ENCODE data around the gene DAZAP1.

The DAZAP1 gene

DNA sequence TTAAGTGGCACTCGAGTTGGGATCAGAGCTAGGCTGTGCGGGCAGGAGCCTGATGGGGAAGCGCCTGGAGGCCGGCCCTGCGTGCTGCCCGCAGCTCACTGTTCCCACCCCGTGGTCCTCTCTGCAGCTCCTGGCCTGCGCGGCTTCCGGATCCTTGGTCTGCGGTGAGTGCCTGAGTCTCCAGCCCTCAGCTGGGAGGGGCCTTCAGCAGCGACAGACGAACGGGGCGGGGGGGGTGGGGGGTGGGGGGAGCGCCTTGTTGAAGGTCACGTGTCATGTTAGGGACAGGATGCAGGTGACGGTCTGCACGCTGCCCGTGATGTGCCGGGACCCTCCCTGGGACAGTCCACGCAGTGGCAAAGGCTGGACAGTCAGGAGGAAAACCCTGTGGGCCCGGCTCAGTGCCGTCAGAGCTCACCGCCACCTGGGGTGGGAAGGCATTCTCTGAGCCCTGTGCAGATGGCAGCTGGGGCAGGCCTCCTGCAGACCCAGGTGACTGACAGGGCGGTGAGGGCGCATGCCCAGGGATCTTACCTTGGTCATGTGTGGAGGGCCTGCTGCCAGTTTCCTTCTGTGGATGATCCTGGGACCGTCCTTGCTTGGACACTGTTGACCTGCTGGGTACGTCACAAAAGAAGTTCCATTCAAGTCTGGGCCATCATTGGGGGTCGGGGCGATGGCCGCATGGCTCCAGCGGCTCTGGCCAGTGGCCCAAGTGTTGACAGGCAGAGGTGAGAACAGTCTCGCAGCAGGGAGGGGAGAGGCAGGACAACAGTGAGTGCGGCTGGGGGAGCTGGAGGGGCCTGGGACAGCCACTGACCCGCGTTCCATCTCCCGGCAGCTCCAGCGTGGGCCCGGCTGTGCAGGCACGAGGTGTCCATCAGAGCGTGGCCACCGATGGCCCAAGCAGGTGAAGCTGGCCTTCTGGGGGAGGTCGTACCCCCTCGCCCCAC, 19.4 kb upstream of the DAZAP1 start:
- Histone ChIP-seq H3K27ac (ENCODE audit: low read length) (no peak overlapping the region), H3K4me3 (ENCODE audit: low read length in 2 of 2) (no peak overlapping the region), H3K27me3 (ENCODE audit: control insufficient read depth in 1 of 2, insufficient read depth in 2 of 2, low read length in 2 of 2) (no peaks in the 10 kb centered on the region), H3K9me3 (ENCODE audit: control insufficient read depth in 2 of 2, low read length in 2 of 2) (no peaks in the 10 kb centered on the region), H3K36me3 (ENCODE audit: control insufficient read depth in 2 of 2, insufficient read depth in 2 of 2, low read length in 2 of 2) (peaks cover 20 to 34% of the 10 kb centered on the region in 2 donors), H3K9ac (ENCODE audit: low read length in 2 of 2) (no peak overlapping the region), H3K4me1 (ENCODE audit: control insufficient read depth, insufficient read depth, low read length) (peaks cover 15% of the 10 kb centered on the region)

DNA sequence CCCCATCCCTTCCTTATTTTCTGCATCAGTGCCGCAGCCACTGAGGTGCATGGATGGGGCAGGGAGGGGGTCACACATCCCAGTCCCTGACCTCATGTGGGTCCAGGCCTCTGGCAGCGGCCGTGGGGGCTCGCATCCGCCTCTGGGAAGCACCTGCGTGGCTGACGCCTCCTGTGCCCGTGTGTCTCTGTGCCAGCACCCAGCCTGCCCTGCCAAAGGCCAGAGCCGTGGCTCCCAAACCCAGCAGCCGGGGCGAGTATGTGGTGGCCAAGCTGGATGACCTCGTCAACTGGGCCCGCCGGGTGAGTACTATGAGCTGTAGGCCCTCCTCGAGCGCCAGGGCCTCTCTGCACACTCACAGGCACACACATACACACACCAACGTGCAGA, 18.8 kb upstream of the DAZAP1 start:
- H3K9me3 ChIP-seq (ENCODE audit: control insufficient read depth in 2 of 2, low read length in 2 of 2), result no peaks in the 10 kb centered on the region
- H3K36me3 ChIP-seq (ENCODE audit: control insufficient read depth in 2 of 2, insufficient read depth in 2 of 2, low read length in 2 of 2), result peaks cover 20 to 38% of the 10 kb centered on the region in 2 donors
- peaks cover 15% of the 10 kb centered on the region for H3K4me1 ChIP-seq (ENCODE audit: control insufficient read depth, insufficient read depth, low read length)
- no peaks in the 10 kb centered on the region for H3K27me3 ChIP-seq (ENCODE audit: control insufficient read depth in 1 of 2, insufficient read depth in 2 of 2, low read length in 2 of 2)
- H3K9ac ChIP-seq (ENCODE audit: low read length in 2 of 2), result no peak overlapping the region
- no peak overlapping the region for H3K4me3 ChIP-seq (ENCODE audit: low read length in 2 of 2)
- no peak overlapping the region for H3K27ac ChIP-seq (ENCODE audit: low read length)

DNA sequence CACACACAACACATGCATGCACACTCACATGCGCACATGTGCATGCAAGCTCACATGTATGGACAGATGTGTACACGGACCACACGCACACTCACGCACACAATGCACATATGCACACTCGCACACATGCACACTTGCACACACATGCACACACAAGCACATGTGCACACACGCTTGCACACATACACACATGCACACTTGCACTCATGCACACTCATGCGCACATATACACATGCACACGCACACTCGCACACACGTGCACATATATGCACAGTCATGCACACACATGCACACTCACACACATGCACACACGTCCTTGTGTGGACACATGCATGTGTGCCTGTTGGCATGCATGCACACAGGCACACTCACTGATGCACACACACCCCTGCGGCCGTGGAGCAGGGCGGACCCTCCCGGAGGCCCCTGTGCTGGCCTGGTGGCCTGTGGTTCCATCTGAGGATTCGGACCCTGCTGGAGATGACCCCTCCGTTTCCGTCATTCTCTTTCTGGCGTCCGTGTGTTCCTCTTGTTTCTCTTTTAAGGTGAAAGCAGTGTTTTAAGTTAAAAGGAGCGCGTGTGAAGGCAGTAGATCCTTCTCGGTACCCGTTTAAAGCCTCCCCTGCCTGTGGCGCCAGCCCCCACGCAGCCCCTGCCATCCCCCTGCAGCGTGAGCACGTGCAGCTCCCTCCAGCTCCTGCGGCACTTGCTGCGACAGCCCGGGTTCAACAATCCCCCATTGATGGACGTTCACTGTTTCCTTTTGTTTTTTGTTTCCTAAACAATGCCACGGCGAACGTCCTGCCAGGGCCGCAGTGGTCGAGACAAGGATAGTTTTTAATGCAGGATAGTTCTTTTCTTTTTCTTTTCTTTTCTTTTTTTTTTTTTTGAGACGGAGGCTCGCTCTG, 18.1 kb upstream of the DAZAP1 start:
- H3K9me3 ChIP-seq (ENCODE audit: control insufficient read depth in 2 of 2, low read length in 2 of 2), result no peaks in the 10 kb centered on the region
- no peak overlapping the region for H3K4me3 ChIP-seq (ENCODE audit: low read length in 2 of 2)
- H3K9ac ChIP-seq (ENCODE audit: low read length in 2 of 2), result no peak overlapping the region
- H3K4me1 ChIP-seq (ENCODE audit: control insufficient read depth, insufficient read depth, low read length), result peaks cover 15% of the 10 kb centered on the region
- no peaks in the 10 kb centered on the region for H3K27me3 ChIP-seq (ENCODE audit: control insufficient read depth in 1 of 2, insufficient read depth in 2 of 2, low read length in 2 of 2)
- H3K27ac ChIP-seq (ENCODE audit: low read length), result no peak overlapping the region
- H3K36me3 ChIP-seq (ENCODE audit: control insufficient read depth in 2 of 2, insufficient read depth in 2 of 2, low read length in 2 of 2), result peaks cover 20 to 42% of the 10 kb centered on the region in 2 donors

DNA sequence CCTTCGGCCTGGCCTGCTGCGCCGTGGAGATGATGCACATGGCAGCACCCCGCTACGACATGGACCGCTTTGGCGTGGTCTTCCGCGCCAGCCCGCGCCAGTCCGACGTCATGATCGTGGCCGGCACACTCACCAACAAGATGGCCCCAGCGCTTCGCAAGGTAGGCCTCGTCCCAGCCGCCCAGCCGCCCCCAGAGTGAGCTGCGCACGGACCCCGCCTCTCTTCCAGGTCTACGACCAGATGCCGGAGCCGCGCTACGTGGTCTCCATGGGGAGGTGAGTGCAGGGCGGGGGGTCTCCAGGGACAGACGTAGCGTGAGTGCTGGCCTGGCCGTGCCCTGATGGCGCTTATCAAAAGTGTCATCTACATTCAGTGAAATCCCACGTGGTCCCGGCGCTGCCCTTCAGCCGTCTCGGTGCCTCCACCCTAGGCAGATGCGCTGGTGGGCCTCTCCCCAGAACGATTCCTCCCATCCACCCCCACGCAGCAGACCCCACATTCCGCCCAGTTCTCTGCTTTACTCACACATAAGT, 16.4 kb upstream of the DAZAP1 start:
- Histone ChIP-seq H3K4me3 (ENCODE audit: low read length in 2 of 2) (no peak overlapping the region), H3K4me1 (ENCODE audit: control insufficient read depth, insufficient read depth, low read length) (peaks cover 12% of the 10 kb centered on the region), H3K9me3 (ENCODE audit: control insufficient read depth in 2 of 2, low read length in 2 of 2) (no peaks in the 10 kb centered on the region), H3K9ac (ENCODE audit: low read length in 2 of 2) (no peak overlapping the region), H3K27me3 (ENCODE audit: control insufficient read depth in 1 of 2, insufficient read depth in 2 of 2, low read length in 2 of 2) (no peaks in the 10 kb centered on the region), H3K27ac (ENCODE audit: low read length) (no peak overlapping the region), H3K36me3 (ENCODE audit: control insufficient read depth in 2 of 2, insufficient read depth in 2 of 2, low read length in 2 of 2) (peaks cover 20 to 40% of the 10 kb centered on the region in 2 donors)

DNA sequence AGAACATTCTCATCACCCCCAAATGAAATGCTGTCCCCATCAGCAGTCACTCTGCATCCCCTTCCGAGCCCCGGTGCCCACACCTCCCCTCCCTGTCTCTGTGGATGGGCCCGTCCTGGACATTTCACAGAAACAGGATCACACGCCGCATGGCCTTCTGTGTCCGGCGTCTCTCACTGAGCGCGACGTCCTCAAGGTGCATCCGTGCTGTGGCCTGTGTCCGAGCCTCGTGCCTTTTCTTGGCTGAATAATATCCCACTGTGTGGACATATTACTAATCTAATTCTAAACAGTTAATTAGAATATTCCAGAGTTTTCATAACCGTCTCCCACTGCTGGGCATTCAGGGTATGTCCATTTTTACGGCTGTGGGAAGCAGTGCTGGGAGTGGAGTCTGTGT, 15.0 kb upstream of the DAZAP1 start:
- Histone ChIP-seq H3K9me3 (ENCODE audit: control insufficient read depth in 2 of 2, low read length in 2 of 2) (no peaks in the 10 kb centered on the region), H3K4me3 (ENCODE audit: low read length in 2 of 2) (no peak overlapping the region), H3K27me3 (ENCODE audit: control insufficient read depth in 1 of 2, insufficient read depth in 2 of 2, low read length in 2 of 2) (no peaks in the 10 kb centered on the region), H3K4me1 (ENCODE audit: control insufficient read depth, insufficient read depth, low read length) (peaks cover 11% of the 10 kb centered on the region), H3K36me3 (ENCODE audit: control insufficient read depth in 2 of 2, insufficient read depth in 2 of 2, low read length in 2 of 2) (peaks cover 20 to 36% of the 10 kb centered on the region in 2 donors), H3K27ac (ENCODE audit: low read length) (no peak overlapping the region), H3K9ac (ENCODE audit: low read length in 2 of 2) (no peak overlapping the region)

DNA sequence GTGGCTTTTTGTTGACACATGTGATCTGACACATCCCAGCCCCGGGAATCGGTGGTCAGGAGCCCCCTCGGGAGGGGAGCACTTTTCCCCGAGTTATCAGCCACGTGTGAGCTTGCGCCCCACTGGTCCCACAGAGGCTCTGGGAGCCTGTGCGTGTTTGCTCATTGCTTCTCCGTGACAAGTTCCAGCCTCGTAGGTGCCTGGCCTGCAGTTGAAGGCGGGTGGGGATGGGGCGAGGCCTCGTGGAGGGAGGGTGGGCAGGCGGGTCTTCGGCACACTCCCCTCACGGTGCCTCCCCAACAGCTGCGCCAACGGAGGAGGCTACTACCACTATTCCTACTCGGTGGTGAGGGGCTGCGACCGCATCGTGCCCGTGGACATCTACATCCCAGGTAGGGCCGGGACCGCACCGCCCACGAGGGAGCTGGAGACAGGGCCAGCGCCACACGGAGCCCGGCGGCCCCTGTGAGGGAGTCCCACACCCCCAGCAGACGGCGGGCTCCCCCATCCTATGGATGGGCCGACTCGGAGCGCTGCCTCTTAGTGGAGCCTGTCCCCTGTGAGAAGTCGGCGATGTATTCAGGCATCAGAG, 14.4 kb upstream of the DAZAP1 start:
- peaks cover 20 to 34% of the 10 kb centered on the region in 2 donors for H3K36me3 ChIP-seq (ENCODE audit: control insufficient read depth in 2 of 2, insufficient read depth in 2 of 2, low read length in 2 of 2)
- H3K4me1 ChIP-seq (ENCODE audit: control insufficient read depth, insufficient read depth, low read length), result peaks cover 11% of the 10 kb centered on the region

DNA sequence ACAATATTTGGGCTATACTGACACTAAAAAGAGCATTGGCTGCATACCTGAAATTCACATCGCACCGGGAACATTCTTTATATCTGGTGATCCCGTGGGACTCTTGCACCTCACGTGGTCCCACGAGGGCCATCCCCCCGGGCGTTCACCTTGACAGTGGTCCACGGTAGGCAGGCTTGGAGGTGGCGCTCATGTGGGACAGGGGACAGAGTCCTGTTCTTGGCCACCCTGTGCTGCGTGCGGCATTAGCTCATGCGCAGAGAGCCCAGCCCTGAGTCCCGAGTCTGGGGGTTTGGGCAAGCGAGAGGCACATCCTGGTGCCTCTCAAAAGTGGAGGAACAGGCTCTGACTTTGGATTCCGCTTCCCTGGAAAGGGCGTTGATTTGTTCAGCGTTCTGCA, 13.5 kb upstream of the DAZAP1 start:
- H3K4me1 ChIP-seq (ENCODE audit: control insufficient read depth, insufficient read depth, low read length), result peaks cover 11% of the 10 kb centered on the region
- H3K36me3 ChIP-seq (ENCODE audit: control insufficient read depth in 2 of 2, insufficient read depth in 2 of 2, low read length in 2 of 2), result peaks cover 17 to 31% of the 10 kb centered on the region in 2 donors
- H3K9ac ChIP-seq (ENCODE audit: low read length in 2 of 2), result no peak overlapping the region
- H3K4me3 ChIP-seq (ENCODE audit: low read length in 2 of 2), result no peak overlapping the region
- H3K27me3 ChIP-seq (ENCODE audit: control insufficient read depth in 1 of 2, insufficient read depth in 2 of 2, low read length in 2 of 2), result no peaks in the 10 kb centered on the region
- no peak overlapping the region for H3K27ac ChIP-seq (ENCODE audit: low read length)
- no peaks in the 10 kb centered on the region for H3K9me3 ChIP-seq (ENCODE audit: control insufficient read depth in 2 of 2, low read length in 2 of 2)

More for the DNA sequence above, 14.4 kb upstream of the DAZAP1 start:
- H3K27ac ChIP-seq (ENCODE audit: low read length), result no peak overlapping the region
- no peaks in the 10 kb centered on the region for H3K9me3 ChIP-seq (ENCODE audit: control insufficient read depth in 2 of 2, low read length in 2 of 2)
- no peak overlapping the region for H3K4me3 ChIP-seq (ENCODE audit: low read length in 2 of 2)
- H3K27me3 ChIP-seq (ENCODE audit: control insufficient read depth in 1 of 2, insufficient read depth in 2 of 2, low read length in 2 of 2), result no peaks in the 10 kb centered on the region
- H3K9ac ChIP-seq (ENCODE audit: low read length in 2 of 2), result no peak overlapping the region

DNA sequence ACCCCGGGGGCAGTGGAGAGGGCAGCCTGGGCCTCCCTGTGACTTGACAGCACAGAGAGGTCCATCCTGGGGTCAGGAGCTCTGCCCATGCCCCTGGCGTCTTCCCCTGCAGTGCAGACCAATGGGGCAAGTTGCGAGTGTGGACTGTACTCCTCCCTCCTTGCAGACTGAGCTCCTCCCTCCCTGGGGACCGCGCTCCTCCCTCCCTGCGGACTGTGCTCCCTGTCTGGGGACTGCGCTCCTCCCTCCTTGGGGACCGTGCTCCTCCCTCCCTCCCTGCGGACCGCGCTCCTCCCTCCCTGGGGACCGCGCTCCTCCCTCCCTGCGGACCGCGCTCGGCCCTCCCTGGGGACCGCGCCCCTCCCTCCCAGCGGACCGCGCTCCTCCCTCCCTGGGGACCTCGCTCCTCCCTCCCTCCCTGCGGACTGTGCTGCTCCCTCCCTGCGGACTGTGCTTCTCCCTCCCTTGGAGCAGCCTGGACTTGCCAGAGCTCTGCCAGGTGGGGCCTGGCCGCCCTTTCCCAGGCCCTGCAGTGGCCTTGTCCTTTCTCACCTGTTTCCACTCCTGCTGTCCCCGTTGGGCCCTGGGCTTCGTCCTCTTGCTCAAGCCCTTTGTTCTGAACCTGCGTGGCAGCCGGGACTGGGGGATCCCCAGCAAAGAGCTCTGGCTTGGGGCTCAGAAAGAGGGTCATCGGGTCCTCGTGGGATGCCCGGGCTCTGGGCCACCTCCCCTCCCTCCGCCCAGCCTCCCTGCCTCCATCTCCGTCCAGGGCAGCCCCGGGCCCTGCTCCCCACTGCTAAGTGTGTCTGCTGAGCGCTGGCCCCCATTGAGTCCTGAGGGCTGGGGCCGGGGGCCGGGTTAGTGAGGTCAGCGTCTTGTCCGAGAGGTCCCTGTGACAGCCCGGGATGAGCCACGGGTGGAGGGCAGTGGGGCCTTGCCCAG, 12.9 kb upstream of the DAZAP1 start:
- Histone ChIP-seq H3K36me3 (ENCODE audit: control insufficient read depth in 2 of 2, insufficient read depth in 2 of 2, low read length in 2 of 2) (peaks cover 10 to 24% of the 10 kb centered on the region in 2 donors), H3K9ac (ENCODE audit: low read length in 2 of 2) (no peak overlapping the region)

DNA sequence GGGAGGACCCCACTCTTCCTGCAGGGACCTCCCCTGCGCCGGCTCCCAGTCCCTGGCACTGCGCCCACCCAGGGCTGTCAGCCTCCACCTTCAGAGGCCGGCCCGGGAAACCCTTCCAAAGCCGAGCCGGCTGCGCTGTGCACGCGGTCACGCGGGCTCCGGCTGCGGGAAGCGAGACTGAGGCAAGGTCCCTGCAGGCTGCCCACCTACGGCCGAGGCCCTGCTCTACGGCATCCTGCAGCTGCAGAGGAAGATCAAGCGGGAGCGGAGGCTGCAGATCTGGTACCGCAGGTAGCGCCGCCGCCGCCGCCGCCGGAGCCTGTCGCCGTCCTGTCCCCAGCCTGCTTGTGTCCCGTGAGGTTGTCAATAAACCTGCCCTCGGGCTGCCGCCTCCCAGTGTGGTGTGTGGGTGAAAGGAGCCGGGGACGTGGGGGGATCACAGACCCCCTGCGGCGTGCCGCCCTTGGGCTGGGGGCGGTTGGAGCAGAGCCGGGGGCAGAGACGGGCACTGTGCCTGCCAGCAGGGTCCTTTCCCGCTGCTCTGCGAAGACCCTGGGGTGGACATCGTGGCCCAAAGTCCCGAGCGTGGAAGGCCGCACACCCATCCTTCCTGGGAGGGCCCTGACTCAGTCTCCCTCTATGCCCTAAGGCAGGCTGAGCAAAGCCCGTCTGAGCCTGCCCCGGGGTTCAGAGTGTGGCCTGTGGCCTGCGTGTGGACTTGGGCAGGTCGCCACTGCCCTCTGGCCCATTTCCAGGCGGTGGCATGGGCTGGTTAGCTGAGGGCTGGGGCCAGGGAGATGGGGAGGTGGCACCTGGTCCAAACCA, 12.0 kb upstream of the DAZAP1 start:
- H3K27ac ChIP-seq (ENCODE audit: low read length), result no peak overlapping the region
- H3K9ac ChIP-seq (ENCODE audit: low read length in 2 of 2), result no peak overlapping the region
- no peaks in the 10 kb centered on the region for H3K27me3 ChIP-seq (ENCODE audit: control insufficient read depth in 1 of 2, insufficient read depth in 2 of 2, low read length in 2 of 2)
- no peaks in the 10 kb centered on the region for H3K9me3 ChIP-seq (ENCODE audit: control insufficient read depth in 2 of 2, low read length in 2 of 2)
- peaks cover 15% of the 10 kb centered on the region for H3K4me1 ChIP-seq (ENCODE audit: control insufficient read depth, insufficient read depth, low read length)
- peaks cover 9 to 20% of the 10 kb centered on the region in 2 donors for H3K36me3 ChIP-seq (ENCODE audit: control insufficient read depth in 2 of 2, insufficient read depth in 2 of 2, low read length in 2 of 2)
- no peak overlapping the region for H3K4me3 ChIP-seq (ENCODE audit: low read length in 2 of 2)

More for the DNA sequence above, 12.9 kb upstream of the DAZAP1 start:
- no peaks in the 10 kb centered on the region for H3K27me3 ChIP-seq (ENCODE audit: control insufficient read depth in 1 of 2, insufficient read depth in 2 of 2, low read length in 2 of 2)
- no peak overlapping the region for H3K4me3 ChIP-seq (ENCODE audit: low read length in 2 of 2)
- peaks cover 11% of the 10 kb centered on the region for H3K4me1 ChIP-seq (ENCODE audit: control insufficient read depth, insufficient read depth, low read length)
- no peaks in the 10 kb centered on the region for H3K9me3 ChIP-seq (ENCODE audit: control insufficient read depth in 2 of 2, low read length in 2 of 2)
- H3K27ac ChIP-seq (ENCODE audit: low read length), result no peak overlapping the region

All from stomach smooth muscle (tissue), 2 donors.